H1 (cell line): ENCODE measurements around the gene MVD. TPM values are rescaled to one million over a fixed set of nuclear protein-coding genes. Genes with fewer than 3 reads are reported as not detected.

Experiments used
- JUN ChIP-seq: IDR thresholded peaks from 2 replicates; pipeline ENCODE4 v1.6.1; 2011; ENCODE audit warnings: low read depth, mild to moderate bottlenecking, improper control_type of control experiment, low read length
- SAP30 ChIP-seq: fragments of 300-600 bp; sonication (generic); IDR thresholded peaks from 2 replicates; pipeline ENCODE4 v1.7.1; 2012; ENCODE audit warnings: low read length, moderate library complexity, mild to moderate bottlenecking, inconsistent platforms; ENCODE audit not compliant: insufficient read depth, insufficient replicate concordance
- polyA plus RNA-seq, 7 experiments: library from polyadenylated mRNA; depleted of rRNA in 3 of 7; stranded (reverse) in 5 of 7; unstranded in 2 of 7; fragments of >200 nt in 5 of 7; fragments of 200-250 nt in 2 of 7; gene quantifications; 1 replicate in 5 of 7; 2 replicates in 1 of 7; 4 replicates in 1 of 7; pipeline versions ENCODE4 v1.2.1 to v1.2.3, GENCODE V29; 2011 to 2013; ENCODE audit warnings: missing spikeins in 2 of 7, mixed read lengths in 2 of 7
- total RNA-seq: library from RNA; stranded (reverse); fragmentation: NEBNext Ultra II Directional; extraction: Animal tissue kit (Norgen Biotek cat#: 25700); gene quantifications from 2 replicates; pipeline ENCODE4 v1.2.1, GENCODE V29; 2021

MVD gene
- total and polyA plus RNA-seq, 2 of the 8 experiments (the other 6 are each of a cell fraction or from before 2014, with no cell fraction given) = 47.2 to 77.3 TPM

DNA sequence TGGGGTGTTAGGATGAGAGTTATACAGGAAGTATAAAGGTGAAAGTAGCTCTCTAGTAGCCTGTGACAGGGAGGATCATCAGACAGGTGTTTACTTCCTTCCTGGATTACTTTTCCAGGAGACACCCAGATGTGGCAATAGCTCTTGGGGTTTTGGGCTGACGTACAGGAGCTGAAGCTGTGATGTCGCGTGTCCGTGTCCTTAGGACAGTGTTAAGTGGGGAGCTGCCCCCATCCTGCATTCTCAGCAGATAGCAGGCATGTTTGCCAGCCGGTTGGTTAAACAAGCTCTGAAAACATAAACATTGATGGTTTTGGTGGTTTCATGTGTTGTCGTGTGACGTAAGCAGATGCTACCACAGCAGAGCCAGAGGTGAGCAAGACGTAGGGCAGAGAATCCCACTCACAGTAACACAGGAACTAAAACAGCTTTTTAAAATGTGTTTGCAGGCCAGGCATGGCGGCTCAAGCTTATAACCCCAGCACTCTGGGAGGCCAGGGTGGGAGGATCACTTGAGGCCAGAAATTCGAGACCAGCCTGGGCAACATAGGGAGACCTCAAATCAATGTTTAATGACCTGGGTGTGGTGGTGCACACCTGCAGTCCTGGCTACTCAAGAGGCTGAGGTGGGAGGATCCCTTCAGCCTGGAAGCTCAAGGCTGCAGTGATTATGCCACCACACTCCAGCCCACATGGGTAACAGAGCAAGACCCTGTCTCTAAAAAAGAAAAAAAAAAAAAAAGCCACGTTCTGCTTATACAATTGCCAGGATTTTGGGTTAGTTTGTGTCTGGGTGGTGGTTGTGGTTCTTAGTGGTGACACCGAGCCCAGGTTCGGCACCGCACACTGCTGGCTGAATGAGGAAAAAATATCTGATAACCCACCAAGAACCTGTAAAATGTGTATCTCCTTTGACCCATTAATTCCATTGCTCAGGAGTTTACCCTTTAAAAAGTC lies 42.8 kb downstream of the MVD start (continued):
- TF ChIP-seq SAP30 (no peak), JUN (no peak)
